Motor neuron (in vitro differentiated cells): ENCODE results near the gene GLRX2. TPM values are rescaled to one million over a fixed set of nuclear protein-coding genes. Genes with fewer than 3 reads are reported as not detected.
"Not testable (repeated sequence)": the region's sequence is repeated elsewhere in the genome, so short reads cannot be mapped to it uniquely, and the experiment has no call there.

Experiments
- ATAC-seq, 8 experiments: fragments of 200-7000 bp; cut with Tn5 transposase; replicated peaks in 6 of 8; 2 replicates each; pipeline ENCODE4 v1.8.0; 2021; ENCODE audit warnings: mild to moderate bottlenecking in 8 of 8, moderate library complexity in 8 of 8
- H3K27ac ChIP-seq, 2 donors: fragments of 250-450 bp; sonication (Bioruptor Pico); 2 replicates each; pipeline ENCODE4 v1.9.0; 2021; ENCODE audit warnings: antibody characterized with exemption in 2 of 2, mild to moderate bottlenecking in 2 of 2, moderate library complexity in 1 of 2
- H3K4me1 ChIP-seq, 2 donors: fragments of 250-450 bp; sonication (Bioruptor Pico); replicated peaks in 1 of 2; 2 replicates each; pipeline ENCODE4 v1.6.1; 2021; ENCODE audit warnings: antibody characterized with exemption in 2 of 2, mild to moderate bottlenecking in 2 of 2, moderate library complexity in 1 of 2
- H3K4me3 ChIP-seq, 5 donors: fragments of 250-450 bp; sonication (Bioruptor Pico); 2 replicates each; pipeline ENCODE4 v1.9.0; 2021; ENCODE audit warnings: antibody characterized with exemption in 5 of 5, mild to moderate bottlenecking in 5 of 5, moderate library complexity in 4 of 5
- WGBS, 10 experiments: fragments of 450-650 bp; shearing (Covaris generic); methylation state at CpG; one replicate each; pipeline ENCODE4 v1.0.0; 2022; 5-methylcytosine and 5-hydroxymethylcytosine counted together
- in situ Hi-C, 9 experiments: fragments of 400-800 bp; cut with MboI; loops; one replicate each; pipeline ENCODE4 v1.15.0; 2021; ENCODE audit warnings: low sequenced_read_pairs in 9 of 9, low pct_unique_long_range_greater_than_20kb in 2 of 9; ENCODE audit not compliant: unreplicated experiment in 9 of 9
- total RNA-seq, 8 experiments: library from RNA; unstranded; fragments of 300-600 nt; gene quantifications; 2 replicates each; pipeline versions ENCODE4 v1.2.3 to v1.2.4, GENCODE V29; 2022

Gene GLRX2
- total RNA-seq, 8 experiments from 2014 or later: 11.6 to 30.2 (median 17.0) TPM

- H3K27ac ChIP-seq: no peak overlapping the region
- 67 to 100% (median 90%) methylated on average over 1 to 4 of the region's 4 CpGs for WGBS, 10 experiments
- H3K4me3 ChIP-seq: no peak overlapping the region
- peaks cover 9 to 14% of the 10 kb centered on the region in 2 donors for H3K4me1 ChIP-seq
- ATAC-seq: no peak
- in situ Hi-C loops: no loop called here
Observed at GRCh38 chr1:193054169-193054675, 51.0 kb downstream of the GLRX2 start.

- in situ Hi-C loops: loop anchor here in 1 of 9 experiments (25.0 kb wide), 1 partner anchor 587 kb away; no protein-coding TSS in a partner anchor
- whole genome bisulfite sequencing, 10 experiments: 75 to 100% (median 91%) methylated on average over 1 to 3 of the region's 5 CpGs; no CpG with 5 or more reads in 1 of the 10 experiments
- H3K4me1 ChIP-seq, H3K27ac ChIP-seq, ATAC-seq, H3K4me3 ChIP-seq: not testable (repeated sequence)
Observed at GRCh38 chr1:193048913-193049312, 56.3 kb downstream of the GLRX2 start.

Other genes with a start within 250 kb of the GLRX2 start
- 10 to 100 TPM; 24.7 to 79.2 (median 57.1) TPM for gene UCHL5, start 46.1 kb downstream of the GLRX2 start, total RNA-seq
- 100 to 1,000 TPM in 5 of 8 experiments, 10 to 100 TPM in 3; 69.7 to 177 (median 156) TPM for gene RO60, start 45.8 kb downstream of the GLRX2 start, total RNA-seq
- 10 to 100 TPM; 18.6 to 44.8 (median 26.3) TPM for gene CDC73, start 16.6 kb upstream of the GLRX2 start, total RNA-seq
- gene B3GALT2, start 81.2 kb upstream of the GLRX2 start, total RNA-seq: 10 to 100 TPM in 5 of 8 experiments, 1 to 10 TPM in 3; 2.4 to 27.0 (median 15.9) TPM